ENCODE results near the gene CHST8. TPM values are rescaled to one million over a fixed set of nuclear protein-coding genes. Genes with fewer than 3 reads are reported as not detected.

CHST8 gene
- total RNA-seq, 1 experiment from 2014 or later: not detected

DNA sequence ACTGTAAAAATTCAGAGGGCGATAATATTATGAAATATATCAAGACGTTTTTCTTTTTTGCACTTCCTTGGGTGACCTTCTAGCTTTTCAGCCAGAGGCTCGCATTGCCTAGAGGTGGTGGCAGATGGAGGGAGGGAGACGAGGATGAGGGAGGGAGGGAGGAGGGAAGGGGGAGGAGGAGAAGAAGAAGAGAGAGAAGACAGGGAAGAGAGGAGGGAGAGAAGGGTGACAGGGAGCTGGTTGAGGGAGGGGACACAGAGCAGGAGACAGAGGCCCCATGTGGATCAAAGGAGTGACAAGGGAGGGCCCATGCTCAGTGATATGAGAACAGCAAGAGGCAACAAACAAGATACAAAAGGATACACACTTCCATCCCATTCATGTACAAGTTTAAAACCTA lies 166.9 kb downstream of the CHST8 start:
- Histone ChIP-seq H3K36me3 (ENCODE audit: control insufficient read depth, insufficient read depth, low read length) (no peaks in the 10 kb centered on the region), H3K4me1 (no peaks in the 10 kb centered on the region), H3K27me3 (replicated peaks; ENCODE audit: control insufficient read depth, insufficient read depth, low read length) (no peaks in the 10 kb centered on the region; the same call in 1 of the 2 replicates), H3K9me3 (no peaks in the 10 kb centered on the region; the same call in 1 of the 2 replicates), H3K4me3 (ENCODE audit: low read depth, low read length) (no peak overlapping the region)
- H3K27me3 Mint-ChIP-seq (ENCODE audit: insufficient read depth, unreplicated experiment): peaks cover 19% of the 10 kb centered on the region
- TF ChIP-seq, protein P1, sequence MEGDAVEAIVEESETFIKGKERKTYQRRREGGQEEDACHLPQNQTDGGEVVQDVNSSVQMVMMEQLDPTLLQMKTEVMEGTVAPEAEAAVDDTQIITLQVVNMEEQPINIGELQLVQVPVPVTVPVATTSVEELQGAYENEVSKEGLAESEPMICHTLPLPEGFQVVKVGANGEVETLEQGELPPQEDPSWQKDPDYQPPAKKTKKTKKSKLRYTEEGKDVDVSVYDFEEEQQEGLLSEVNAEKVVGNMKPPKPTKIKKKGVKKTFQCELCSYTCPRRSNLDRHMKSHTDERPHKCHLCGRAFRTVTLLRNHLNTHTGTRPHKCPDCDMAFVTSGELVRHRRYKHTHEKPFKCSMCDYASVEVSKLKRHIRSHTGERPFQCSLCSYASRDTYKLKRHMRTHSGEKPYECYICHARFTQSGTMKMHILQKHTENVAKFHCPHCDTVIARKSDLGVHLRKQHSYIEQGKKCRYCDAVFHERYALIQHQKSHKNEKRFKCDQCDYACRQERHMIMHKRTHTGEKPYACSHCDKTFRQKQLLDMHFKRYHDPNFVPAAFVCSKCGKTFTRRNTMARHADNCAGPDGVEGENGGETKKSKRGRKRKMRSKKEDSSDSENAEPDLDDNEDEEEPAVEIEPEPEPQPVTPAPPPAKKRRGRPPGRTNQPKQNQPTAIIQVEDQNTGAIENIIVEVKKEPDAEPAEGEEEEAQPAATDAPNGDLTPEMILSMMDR (IDR thresholded peaks at IDR 0.05; ENCODE audit: insufficient read depth in 1 of 2, low read depth in 1 of 2, low read length in 1 of 2, severe bottlenecking in 1 of 2, unreplicated experiment in 1 of 2): no peak
- H3K27ac Mint-ChIP-seq (ENCODE audit: unreplicated experiment): no peak overlapping the region
- H3K4me1 Mint-ChIP-seq (ENCODE audit: low read depth, unreplicated experiment): no peaks in the 10 kb centered on the region
- H3K9me3 Mint-ChIP-seq (ENCODE audit: unreplicated experiment): no peaks in the 10 kb centered on the region
- ChIA-PET CTCF (no interaction called here), POLR2A (no interaction called here)
- H3K4me3 Mint-ChIP-seq (ENCODE audit: unreplicated experiment): no peak overlapping the region
- no peaks in the 10 kb centered on the region for H3K36me3 Mint-ChIP-seq (ENCODE audit: insufficient read depth, unreplicated experiment)
- intact Hi-C loops (cut with micrococcal nuclease; ENCODE audit: unreplicated experiment): no loop called here
- no TSS peak for BruUV-seq (replicated peaks)
- no peak for DNase-seq

DNA sequence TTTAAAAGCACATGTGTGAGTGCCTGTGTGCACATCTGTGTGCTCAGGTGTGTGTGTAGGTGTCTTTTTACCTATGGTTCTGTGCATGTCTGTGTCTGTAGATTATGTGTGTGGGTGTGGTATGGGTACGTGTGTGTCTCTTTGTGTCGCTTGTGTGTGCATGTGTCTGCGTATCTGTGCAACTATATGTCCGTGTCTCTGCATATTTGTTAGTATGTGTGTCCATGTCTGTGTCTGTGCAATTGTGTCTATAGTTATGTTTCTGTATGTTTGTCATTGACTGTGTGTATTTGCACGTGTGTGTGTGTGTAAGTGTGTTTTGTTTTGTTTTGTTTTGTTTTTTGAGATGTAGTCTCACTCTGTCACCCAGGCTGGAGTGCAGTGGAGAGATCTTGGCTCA lies 167.6 kb downstream of the CHST8 start:
- H3K9me3 ChIP-seq: no peaks in the 10 kb centered on the region; the same call in 1 of the 2 replicates
- no peak overlapping the region for H3K27ac Mint-ChIP-seq (ENCODE audit: unreplicated experiment)
- CTCF ChIA-PET: no interaction called here
- peaks cover under 1% of the 10 kb centered on the region; the same call in 1 of the 2 replicates for H3K4me1 ChIP-seq
- H3K4me1 Mint-ChIP-seq (ENCODE audit: low read depth, unreplicated experiment): no peaks in the 10 kb centered on the region
- DNase-seq: no peak
- no peak overlapping the region for H3K4me3 Mint-ChIP-seq (ENCODE audit: unreplicated experiment)
- POLR2A ChIA-PET: no interaction called here
- no peaks in the 10 kb centered on the region; the same call in 1 of the 2 replicates for H3K27me3 ChIP-seq (replicated peaks; ENCODE audit: control insufficient read depth, insufficient read depth, low read length)
- intact Hi-C loops (cut with micrococcal nuclease; ENCODE audit: unreplicated experiment): no loop called here
- TF ChIP-seq, protein P1 (IDR thresholded peaks at IDR 0.05; ENCODE audit: insufficient read depth in 1 of 2, low read depth in 1 of 2, low read length in 1 of 2, severe bottlenecking in 1 of 2, unreplicated experiment in 1 of 2): no peak
- H3K36me3 ChIP-seq (ENCODE audit: control insufficient read depth, insufficient read depth, low read length): no peaks in the 10 kb centered on the region
- no peaks in the 10 kb centered on the region for H3K9me3 Mint-ChIP-seq (ENCODE audit: unreplicated experiment)
- no TSS peak for BruUV-seq (replicated peaks)
- H3K27me3 Mint-ChIP-seq (ENCODE audit: insufficient read depth, unreplicated experiment): peaks cover 19% of the 10 kb centered on the region
- H3K4me3 ChIP-seq (ENCODE audit: low read depth, low read length): no peak overlapping the region
- H3K36me3 Mint-ChIP-seq (ENCODE audit: insufficient read depth, unreplicated experiment): no peaks in the 10 kb centered on the region

DNA sequence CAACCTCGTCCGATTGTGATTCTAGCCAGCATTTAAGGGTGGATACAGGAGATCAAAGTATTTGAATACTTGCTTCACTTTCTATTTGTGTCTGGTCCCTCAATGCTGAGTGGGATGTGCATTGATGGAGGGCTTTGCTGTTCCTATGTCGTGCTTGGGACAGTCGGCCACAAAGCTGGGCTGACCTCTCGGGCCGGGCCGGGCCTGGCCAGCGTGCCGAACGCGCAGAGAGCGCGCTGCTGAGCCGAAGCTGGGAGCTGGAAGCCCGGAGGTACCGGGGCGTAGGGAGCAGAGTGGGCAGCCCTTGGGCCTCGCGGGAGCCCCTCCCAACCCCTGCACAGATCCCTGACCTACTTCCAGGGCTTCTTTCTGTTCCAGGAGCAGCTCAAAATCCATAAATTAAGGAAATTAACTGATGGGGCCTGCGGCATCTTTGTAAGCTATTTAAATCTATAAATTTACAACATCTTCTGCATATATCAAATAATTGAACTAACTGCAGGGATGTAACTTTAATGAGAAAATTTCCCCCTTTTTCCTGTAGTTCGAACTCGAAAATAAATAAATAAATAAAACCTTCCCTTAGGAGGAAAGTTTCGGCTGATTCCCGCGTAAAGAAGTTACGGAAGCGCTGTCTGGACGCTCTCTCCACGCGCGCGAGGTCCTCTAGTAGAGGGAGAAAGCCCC lies 173.1 kb downstream of the CHST8 start:
- no peaks in the 10 kb centered on the region for H3K4me1 Mint-ChIP-seq (ENCODE audit: low read depth, unreplicated experiment)
- peak overlapping the region; percentile 82 for H3K27ac Mint-ChIP-seq (ENCODE audit: unreplicated experiment)
- peak overlapping the region; percentile 80 for H3K4me3 Mint-ChIP-seq (ENCODE audit: unreplicated experiment)
- H3K36me3 ChIP-seq (ENCODE audit: control insufficient read depth, insufficient read depth, low read length): no peaks in the 10 kb centered on the region
- BruUV-seq (replicated peaks): TSS peak; percentile 78
- peak overlapping the region; percentile 69 for H3K4me3 ChIP-seq (ENCODE audit: low read depth, low read length)
- H3K9me3 ChIP-seq: no peaks in the 10 kb centered on the region
- peaks cover 7% of the 10 kb centered on the region for H3K4me1 ChIP-seq
- H3K9me3 Mint-ChIP-seq (ENCODE audit: unreplicated experiment): no peaks in the 10 kb centered on the region
- no peaks in the 10 kb centered on the region for H3K36me3 Mint-ChIP-seq (ENCODE audit: insufficient read depth, unreplicated experiment)
- TF ChIP-seq, protein P1 (IDR thresholded peaks at IDR 0.05; ENCODE audit: insufficient read depth in 1 of 2, low read depth in 1 of 2, low read length in 1 of 2, severe bottlenecking in 1 of 2, unreplicated experiment in 1 of 2): no peak
- no peaks in the 10 kb centered on the region for H3K27me3 ChIP-seq (replicated peaks; ENCODE audit: control insufficient read depth, insufficient read depth, low read length)
- POLR2A ChIA-PET: interaction anchor here (0.9 kb wide), 1 partner anchor 377 kb away, joined by 4 read pairs; no protein-coding TSS in a partner anchor
- CTCF ChIA-PET: interaction anchor here (0.5 to 1.9 kb wide), 9 partner anchors 10 to 454 kb away, joined by 3 to 9 read pairs (median 4); no protein-coding TSS in a partner anchor
- H3K27me3 Mint-ChIP-seq (ENCODE audit: insufficient read depth, unreplicated experiment): peaks cover 7% of the 10 kb centered on the region
- intact Hi-C loops (cut with micrococcal nuclease; ENCODE audit: unreplicated experiment): loop anchor here (1.0 to 2.0 kb wide), 3 partner anchors 16 to 301 kb away; no protein-coding TSS in a partner anchor
- DNase-seq: no peak

All from Caco-2 (cell line).